ENCODE results near the gene LAPTM5. TPM values are rescaled to one million over a fixed set of nuclear protein-coding genes. Genes with fewer than 3 reads are reported as not detected.

The LAPTM5 gene
- total and polyA plus RNA-seq, 2 of the 8 experiments (the other 6 are each of a cell fraction or from before 2014, with no cell fraction given) = 0.37 to 1.4 TPM

DNA sequence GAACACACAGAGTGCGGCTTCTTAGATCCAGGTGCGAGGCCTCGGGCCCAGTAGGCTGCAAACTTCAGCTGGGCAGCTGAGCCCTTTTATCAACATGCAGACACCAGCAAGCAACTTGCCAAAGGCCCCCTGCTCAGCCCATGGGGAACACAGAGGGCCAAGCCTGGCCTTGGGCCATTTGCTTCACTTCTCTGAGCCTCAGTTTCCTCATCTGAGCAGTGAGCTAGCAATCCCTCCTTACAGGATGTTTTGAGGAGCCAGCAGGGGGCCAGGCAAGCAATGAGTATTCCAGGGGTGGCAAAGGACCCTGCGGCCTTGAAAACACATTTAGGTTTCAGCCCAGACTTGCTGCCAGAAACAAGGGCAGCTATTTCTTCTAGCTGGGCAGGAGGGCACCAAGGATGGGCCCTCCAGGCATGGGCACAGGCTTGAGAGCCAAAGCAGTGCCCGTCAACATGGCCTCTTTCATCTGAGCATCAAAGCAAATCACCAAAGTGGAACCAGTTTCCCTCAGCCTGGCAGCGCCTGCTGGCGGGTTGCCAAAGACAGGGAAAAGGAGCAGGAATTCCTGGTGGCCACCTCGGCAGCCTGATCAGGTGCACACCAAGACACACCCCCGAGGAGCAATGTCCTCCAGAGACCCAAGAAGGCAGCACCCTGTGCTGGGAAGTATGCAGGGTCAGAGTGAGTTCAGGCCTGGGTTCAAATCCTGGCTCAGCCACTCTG is 35.6 kb downstream of the LAPTM5 start:
- Histone ChIP-seq H3K4me2 (ENCODE audit: insufficient read depth in 1 of 2, low read depth in 2 of 2, low read length in 2 of 2) (no peak overlapping the region), H4K91ac (replicated peaks; ENCODE audit: insufficient read length, low read length) (no peak overlapping the region), H3K4ac (replicated peaks; ENCODE audit: insufficient read length, low read depth, low read length) (no peak overlapping the region), H2AK5ac (ENCODE audit: low read depth, low read length) (no peak overlapping the region), H2BK12ac (ENCODE audit: low read depth, low read length) (no peak overlapping the region), H3K4me3 (ENCODE audit: extremely low read depth in 1 of 4, insufficient read depth in 2 of 4, low read depth in 3 of 4, low read length in 4 of 4) (no peak overlapping the region), H3K27ac (ENCODE audit: low read depth, low read length) (no peak overlapping the region), H2BK120ac (replicated peaks; ENCODE audit: low read depth, low read length) (no peak overlapping the region), H3K23ac (ENCODE audit: insufficient read length) (no peak overlapping the region), H2BK5ac (ENCODE audit: low read depth, low read length) (no peak overlapping the region), H4K8ac (ENCODE audit: extremely low read depth, insufficient read depth, low read length) (no peak overlapping the region), H3K9ac (replicated peaks in 1 of 4; ENCODE audit: extremely low read depth in 1 of 4, low read depth in 3 of 4, low read length in 3 of 4) (no peak overlapping the region), H3K56ac (replicated peaks; ENCODE audit: insufficient read length, low read depth, low read length) (no peak overlapping the region), H4K20me1 (replicated peaks in 1 of 2; ENCODE audit: control insufficient read depth in 1 of 2, insufficient read depth in 2 of 2, low read length in 2 of 2) (no peaks in the 10 kb centered on the region), H3K23me2 (ENCODE audit: low read depth, low read length) (peaks cover 6% of the 10 kb centered on the region; the same call in 1 of the 2 replicates), H3K79me1 (ENCODE audit: low read depth, low read length) (no peaks in the 10 kb centered on the region), H2BK20ac (ENCODE audit: low read length) (no peak overlapping the region), H2BK15ac (ENCODE audit: low read length) (0 out of 2 replicates have a peak overlapping the region, but pooled peaks have one; percentile 61), H3K18ac (ENCODE audit: extremely low read depth, low read length) (no peak overlapping the region), H3K14ac (ENCODE audit: insufficient read length) (no peak overlapping the region), H2AFZ (ENCODE audit: low read length) (no peak overlapping the region), H3K4me1 (replicated peaks in 1 of 4; ENCODE audit: control insufficient read depth in 3 of 4, insufficient read depth in 4 of 4, low read length in 3 of 4) (peaks cover 0 to 4% (median 1%) of the 10 kb centered on the region in 4 experiments; a peak in 4 of 7 replicates), H4K5ac (ENCODE audit: insufficient read length, low read depth, low read length) (no peak overlapping the region), H3K9me3 (ENCODE audit: insufficient read depth in 2 of 2, low read depth in 1 of 2, low read length in 1 of 2) (no peaks in the 10 kb centered on the region), H3K27me3 (replicated peaks in 1 of 4; ENCODE audit: control insufficient read depth in 3 of 4, extremely low read depth in 1 of 4, insufficient read depth in 3 of 4, low read length in 3 of 4) (no peaks in the 10 kb centered on the region; a peak in 1 of 7 replicates), H3K79me2 (ENCODE audit: control insufficient read depth in 1 of 2, insufficient read depth in 2 of 2, low read length in 2 of 2) (no peaks in the 10 kb centered on the region), H3K36me3 (ENCODE audit: control insufficient read depth in 2 of 4, insufficient read depth in 4 of 4, low read length in 3 of 4) (no peaks in the 10 kb centered on the region)
- POLR2A ChIA-PET (ENCODE audit: partially characterized antibody) = no interaction called here
- 97% methylated on average over 9 of the region's 9 CpGs; no CpG with 5 or more reads in 1 of the 2 experiments for WGBS, 2 experiments (ENCODE audit: extremely low coverage in 1 of 2, insufficient coverage in 1 of 2, insufficient read length in 1 of 2, insufficient replicate concordance in 2 of 2, low coverage in 1 of 2, low lambda C conversion rate in 2 of 2, missing lambda C conversion rate in 1 of 2)
- CTCF ChIA-PET (ENCODE audit: partially characterized antibody) = interaction anchor here (0.6 to 55.1 kb wide), 7 partner anchors 44 to 198 kb away, joined by 3 to 1640 read pairs (median 24); partner anchors contain the start of genes LAPTM5 and SDC3
- DNase-seq (ENCODE audit: low read depth in 1 of 2, low spot score in 2 of 2) (no peak), FAIRE-seq (no peak)
- TF ChIP-seq BCL11A (IDR thresholded peaks at IDR 0.05; ENCODE audit: low read depth in 2 of 2, low read length in 2 of 2) = no peak
- no peak for TF ChIP-seq BRCA1 (IDR thresholded peaks at IDR 0.05; ENCODE audit: low read depth, low read length)
- no peak for TF ChIP-seq RFX5 (IDR thresholded peaks at IDR 0.05; ENCODE audit: borderline replicate concordance, low read depth, low read length)
- TF ChIP-seq MAFK (IDR thresholded peaks at IDR 0.05; ENCODE audit: low read depth, low read length) = no peak
- TF ChIP-seq, protein P1, sequence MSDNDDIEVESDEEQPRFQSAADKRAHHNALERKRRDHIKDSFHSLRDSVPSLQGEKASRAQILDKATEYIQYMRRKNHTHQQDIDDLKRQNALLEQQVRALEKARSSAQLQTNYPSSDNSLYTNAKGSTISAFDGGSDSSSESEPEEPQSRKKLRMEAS (IDR thresholded peaks at IDR 0.05) = no peak
- TF ChIP-seq, protein P2, sequence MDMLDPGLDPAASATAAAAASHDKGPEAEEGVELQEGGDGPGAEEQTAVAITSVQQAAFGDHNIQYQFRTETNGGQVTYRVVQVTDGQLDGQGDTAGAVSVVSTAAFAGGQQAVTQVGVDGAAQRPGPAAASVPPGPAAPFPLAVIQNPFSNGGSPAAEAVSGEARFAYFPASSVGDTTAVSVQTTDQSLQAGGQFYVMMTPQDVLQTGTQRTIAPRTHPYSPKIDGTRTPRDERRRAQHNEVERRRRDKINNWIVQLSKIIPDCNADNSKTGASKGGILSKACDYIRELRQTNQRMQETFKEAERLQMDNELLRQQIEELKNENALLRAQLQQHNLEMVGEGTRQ (IDR thresholded peaks at IDR 0.05; ENCODE audit: low read length) = no peak
- TF ChIP-seq RXRA (IDR thresholded peaks at IDR 0.05; ENCODE audit: insufficient read depth, low read depth, low read length) = no peak
- no peak for TF ChIP-seq SP4 (IDR thresholded peaks at IDR 0.05; ENCODE audit: low read length)
- no peak for TF ChIP-seq SIX5 (IDR thresholded peaks at IDR 0.05; ENCODE audit: low read depth, low read length)
- no peak for TF ChIP-seq JUND (IDR thresholded peaks at IDR 0.05; ENCODE audit: low read length)
- no peak for TF ChIP-seq CTBP2 (IDR thresholded peaks at IDR 0.05; ENCODE audit: borderline replicate concordance, insufficient read depth, insufficient read length, low read length)
